NB4 (cell line): ENCODE measurements around the gene MARS2.
"Not testable (repeated sequence)": the region's sequence is repeated elsewhere in the genome, so short reads cannot be mapped to it uniquely, and the experiment has no call there.

Experiments
- DNase-seq: peaks from one replicate; pipeline ENCODE4 v3.0.0; 2010; ENCODE audit warnings: low read depth
- H3K4me3 ChIP-seq: one replicate; pipeline ENCODE4 v1.5.1; 2011; ENCODE audit warnings: mild to moderate bottlenecking, low read depth, low read length, moderate library complexity
- MYC ChIP-seq: IDR thresholded peaks from 2 replicates; pipeline ENCODE4 v1.6.1; 2011; ENCODE audit warnings: low read depth, low read length
- POLR2A ChIP-seq: IDR thresholded peaks from 2 replicates; pipeline ENCODE4 v1.6.1; 2011; ENCODE audit warnings: mild to moderate bottlenecking; ENCODE audit not compliant: insufficient read length; ENCODE audit errors: extremely low read depth
- TF ChIP-seq, protein P1 (sequence below): IDR thresholded peaks from one replicate; pipeline ENCODE4 v1.5.1; 2012; ENCODE audit warnings: low read depth, low read length
- TF ChIP-seq, protein P2 (sequence below): IDR thresholded peaks from 2 replicates; pipeline ENCODE4 v1.6.1; 2011; ENCODE audit warnings: low read depth, low read length

MARS2 gene

DNA sequence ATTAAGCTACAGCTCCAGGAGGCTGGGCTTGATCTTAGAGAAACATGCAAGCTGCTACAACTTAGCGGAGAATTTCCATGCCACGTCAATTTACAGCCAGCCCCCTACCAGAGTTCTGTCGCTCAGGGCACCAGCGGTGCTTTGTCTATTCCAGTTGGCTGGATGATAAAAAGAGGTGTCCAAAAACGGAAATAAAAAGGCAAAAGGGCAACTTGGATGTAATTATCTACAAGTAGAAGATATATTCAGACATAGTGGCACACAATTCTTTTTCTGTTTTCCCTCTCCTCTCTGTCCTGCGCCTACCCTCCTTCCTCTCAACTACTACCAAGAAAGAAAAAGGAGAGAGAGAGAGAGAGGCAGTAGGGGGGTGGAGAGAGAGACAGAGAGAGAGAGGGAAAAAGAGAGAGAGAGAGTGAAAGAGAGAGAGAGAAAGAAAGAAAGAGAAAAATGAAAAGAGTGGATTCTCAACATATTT lies 29.4 kb upstream of the MARS2 start:
- TF ChIP-seq, protein P1, sequence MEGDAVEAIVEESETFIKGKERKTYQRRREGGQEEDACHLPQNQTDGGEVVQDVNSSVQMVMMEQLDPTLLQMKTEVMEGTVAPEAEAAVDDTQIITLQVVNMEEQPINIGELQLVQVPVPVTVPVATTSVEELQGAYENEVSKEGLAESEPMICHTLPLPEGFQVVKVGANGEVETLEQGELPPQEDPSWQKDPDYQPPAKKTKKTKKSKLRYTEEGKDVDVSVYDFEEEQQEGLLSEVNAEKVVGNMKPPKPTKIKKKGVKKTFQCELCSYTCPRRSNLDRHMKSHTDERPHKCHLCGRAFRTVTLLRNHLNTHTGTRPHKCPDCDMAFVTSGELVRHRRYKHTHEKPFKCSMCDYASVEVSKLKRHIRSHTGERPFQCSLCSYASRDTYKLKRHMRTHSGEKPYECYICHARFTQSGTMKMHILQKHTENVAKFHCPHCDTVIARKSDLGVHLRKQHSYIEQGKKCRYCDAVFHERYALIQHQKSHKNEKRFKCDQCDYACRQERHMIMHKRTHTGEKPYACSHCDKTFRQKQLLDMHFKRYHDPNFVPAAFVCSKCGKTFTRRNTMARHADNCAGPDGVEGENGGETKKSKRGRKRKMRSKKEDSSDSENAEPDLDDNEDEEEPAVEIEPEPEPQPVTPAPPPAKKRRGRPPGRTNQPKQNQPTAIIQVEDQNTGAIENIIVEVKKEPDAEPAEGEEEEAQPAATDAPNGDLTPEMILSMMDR = no peak
- TF ChIP-seq MYC = no peak
- TF ChIP-seq, protein P2, sequence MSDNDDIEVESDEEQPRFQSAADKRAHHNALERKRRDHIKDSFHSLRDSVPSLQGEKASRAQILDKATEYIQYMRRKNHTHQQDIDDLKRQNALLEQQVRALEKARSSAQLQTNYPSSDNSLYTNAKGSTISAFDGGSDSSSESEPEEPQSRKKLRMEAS = no peak
- no peak for TF ChIP-seq POLR2A
- H3K4me3 ChIP-seq = no peak overlapping the region
- no peak for DNase-seq

DNA sequence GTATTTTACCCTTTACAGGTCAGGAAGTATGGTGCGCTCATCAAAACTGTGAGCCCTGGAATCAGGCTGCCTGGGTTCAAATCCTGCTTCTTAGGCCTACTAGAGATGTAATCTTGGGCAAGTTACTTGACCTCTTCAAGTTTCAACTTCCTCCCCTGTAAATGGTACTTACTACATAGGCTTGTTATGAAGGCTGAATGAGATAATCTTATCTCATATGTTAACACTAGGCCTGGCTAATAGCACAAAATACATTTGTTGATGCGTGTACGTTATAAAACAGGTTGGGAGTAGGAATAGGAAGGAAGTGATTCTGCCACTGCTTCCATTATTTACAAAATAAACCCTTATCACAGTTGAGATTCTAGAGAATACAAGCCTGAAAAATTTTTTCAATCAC lies 28.1 kb upstream of the MARS2 start:
- no peak for DNase-seq
- H3K4me3 ChIP-seq = no peak overlapping the region
- TF ChIP-seq MYC = no peak
- TF ChIP-seq, protein P1 = no peak
- TF ChIP-seq, protein P2 = no peak
- no peak for TF ChIP-seq POLR2A

DNA sequence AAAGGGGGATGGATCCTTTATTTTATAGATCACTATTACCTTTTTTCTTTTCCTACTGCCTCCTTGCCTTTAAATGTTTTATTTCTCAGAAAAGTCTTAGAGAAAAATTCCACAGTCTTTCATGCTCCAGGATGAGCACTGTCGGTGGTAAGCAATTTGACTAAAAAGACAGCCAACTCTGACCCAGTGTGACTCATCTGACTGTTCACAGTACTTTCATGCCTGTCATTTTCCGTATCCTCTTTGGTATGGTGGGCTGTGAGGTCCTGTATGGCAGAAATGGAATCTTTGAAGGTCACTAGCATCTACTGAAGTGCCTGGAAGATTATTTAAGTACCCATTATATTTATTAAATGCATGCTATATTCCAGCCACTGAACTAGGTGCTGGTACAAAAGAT lies 27.7 kb upstream of the MARS2 start:
- H3K4me3 ChIP-seq = no peak overlapping the region
- no peak for DNase-seq
- TF ChIP-seq POLR2A (no peak), MYC (no peak)
- TF ChIP-seq, protein P2 = no peak
- TF ChIP-seq, protein P1 = no peak

DNA sequence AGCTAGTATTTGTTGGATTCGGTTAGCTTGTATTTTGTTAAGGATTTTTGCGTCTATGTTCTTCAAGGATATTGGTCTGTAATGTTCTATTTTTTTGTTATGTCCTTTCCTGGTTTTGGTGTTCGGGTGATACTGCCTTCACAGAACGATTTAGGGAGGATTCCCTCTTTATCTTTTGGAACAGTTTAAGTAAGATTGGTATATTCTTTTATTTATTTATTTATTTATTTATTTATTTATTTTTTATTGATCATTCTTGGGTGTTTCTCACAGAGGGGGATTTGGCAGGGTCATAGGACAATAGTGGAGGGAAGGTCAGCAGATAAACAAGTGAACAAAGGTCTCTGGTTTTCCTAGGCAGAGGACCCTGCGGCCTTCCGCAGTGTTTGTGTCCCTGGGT lies 10.0 kb upstream of the MARS2 start:
- not testable (repeated sequence) for H3K4me3 ChIP-seq, DNase-seq

DNA sequence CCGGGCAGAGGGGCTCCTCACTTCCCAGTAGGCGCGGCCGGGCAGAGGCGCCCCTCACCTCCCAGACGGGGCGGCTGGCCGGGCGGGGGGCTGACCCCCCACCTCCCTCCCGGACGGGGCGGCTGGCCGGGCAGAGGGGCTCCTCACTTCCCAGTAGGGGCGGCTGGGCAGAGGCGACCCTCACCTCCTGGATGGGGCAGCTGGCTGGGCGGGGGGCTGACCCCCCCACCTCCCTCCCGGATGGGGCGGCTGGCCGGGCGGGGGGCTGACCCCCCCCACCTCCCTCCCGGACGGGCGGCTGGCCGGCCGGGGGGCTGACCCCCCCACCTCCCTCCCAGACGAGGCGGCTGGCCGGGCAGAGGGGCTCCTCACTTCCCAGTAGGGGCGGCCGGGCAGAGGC lies 9.2 kb upstream of the MARS2 start:
- DNase-seq, H3K4me3 ChIP-seq: not testable (repeated sequence)

DNA sequence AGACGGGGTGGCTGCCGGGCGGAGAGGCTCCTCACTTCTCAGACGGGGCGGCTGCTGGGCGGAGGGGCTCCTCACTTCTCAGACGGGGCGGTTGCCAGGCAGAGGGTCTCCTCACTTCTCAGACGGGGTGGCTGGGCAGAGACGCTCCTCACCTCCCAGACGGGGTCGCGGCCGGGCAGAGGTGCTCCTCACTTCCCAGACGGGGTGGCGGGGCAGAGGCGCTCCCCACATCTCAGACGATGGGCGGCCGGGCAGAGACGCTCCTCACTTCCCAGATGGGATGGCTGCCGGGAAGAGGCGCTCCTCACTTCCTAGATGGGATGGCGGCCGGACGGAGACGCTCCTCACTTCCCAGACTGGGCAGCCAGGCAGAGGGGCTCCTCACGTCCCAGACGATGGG lies 8.6 kb upstream of the MARS2 start:
- H3K4me3 ChIP-seq, DNase-seq: not testable (repeated sequence)

DNA sequence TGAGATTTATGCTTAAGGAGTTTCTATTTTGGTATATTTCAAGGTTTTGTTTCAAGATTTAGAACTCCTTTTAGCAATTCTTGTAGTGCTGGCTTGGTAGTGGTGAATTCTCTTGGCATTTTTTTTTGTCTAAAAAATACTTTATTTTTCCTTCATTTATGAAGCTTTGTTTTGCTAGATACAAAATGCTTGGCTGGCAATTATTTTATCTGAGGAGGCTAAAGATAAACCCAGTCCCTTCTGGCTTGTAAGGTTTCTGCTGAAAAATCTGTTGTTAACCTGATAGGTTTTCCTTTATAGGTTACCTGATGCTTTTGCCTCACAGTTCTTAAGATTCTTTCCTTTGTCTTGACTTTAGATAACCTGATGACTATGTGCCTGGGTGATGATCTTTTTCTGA lies 5.4 kb upstream of the MARS2 start:
- not testable (repeated sequence) for DNase-seq, H3K4me3 ChIP-seq

DNA sequence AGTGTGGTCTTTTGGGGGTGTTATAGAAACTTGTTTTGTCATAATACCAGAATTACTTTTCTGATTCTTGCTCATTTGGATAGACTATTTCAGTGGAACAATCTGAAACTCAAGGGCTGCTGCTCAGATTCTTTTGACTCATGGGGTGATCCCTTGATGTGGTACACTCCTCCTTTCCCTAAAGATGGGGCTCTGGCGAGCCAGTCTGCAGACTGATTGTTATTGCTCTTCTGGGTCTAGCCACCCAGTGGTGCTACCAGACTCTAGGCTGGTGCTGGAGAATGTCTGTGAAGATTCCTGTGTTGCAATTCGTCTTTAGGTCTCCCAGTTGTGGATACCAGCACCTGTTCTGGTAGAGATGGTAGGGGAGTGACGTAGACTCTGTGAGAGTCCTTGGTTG lies 4.2 kb upstream of the MARS2 start:
- TF ChIP-seq POLR2A (no peak), MYC (no peak)
- TF ChIP-seq, protein P1 = no peak
- TF ChIP-seq, protein P2 = no peak
- DNase-seq = no peak
- H3K4me3 ChIP-seq = no peak overlapping the region
